Measurements from ENCODE around the gene ADARB2. TPM values are rescaled to one million over a fixed set of nuclear protein-coding genes. Genes with fewer than 3 reads are reported as not detected.

The ADARB2 gene
- total RNA-seq, 2 donors from 2014 or later = 1.1 to 1.8 TPM

- no peaks in the 10 kb centered on the region for H3K4me1 ChIP-seq (ENCODE audit: control insufficient read depth, insufficient read depth, low read length)
- peaks cover 42% of the 10 kb centered on the region for H3K36me3 Mint-ChIP-seq (ENCODE audit: low read depth)
- H3K27me3 ChIP-seq (ENCODE audit: control insufficient read depth, insufficient read depth, low read length, poor library complexity, severe bottlenecking) = no peaks in the 10 kb centered on the region
- no peak overlapping the region for H3K9ac ChIP-seq (ENCODE audit: extremely low read depth, low read length, poor library complexity, severe bottlenecking)
- no peak overlapping the region for H3K4me3 Mint-ChIP-seq
- no peaks in the 10 kb centered on the region for H3K4me1 Mint-ChIP-seq
- no peaks in the 10 kb centered on the region for H3K9me3 Mint-ChIP-seq
- no peaks in the 10 kb centered on the region for H3K27me3 Mint-ChIP-seq (ENCODE audit: insufficient read depth)
- no peak for DNase-seq
- peaks cover 40% of the 10 kb centered on the region for H3K36me3 ChIP-seq (ENCODE audit: control insufficient read depth, insufficient read depth, low read length)
- H3K27ac Mint-ChIP-seq = no peak overlapping the region
- H3K4me3 ChIP-seq (ENCODE audit: low read length) = no peak overlapping the region
- WGBS, 2 experiments (ENCODE audit: insufficient coverage in 1 of 2, insufficient read length in 1 of 2) = 86 to 89% methylated on average over 8 to 10 of the region's 10 CpGs
- H3K27ac ChIP-seq (ENCODE audit: low read depth, low read length) = no peak overlapping the region
- no peaks in the 10 kb centered on the region for H3K9me3 ChIP-seq (ENCODE audit: control insufficient read depth, low read length)
- TF ChIP-seq CTCF (conservative IDR thresholded peaks at IDR 0.05) = no peak
These were observed 604.7 kb downstream of the ADARB2 start for GRCh38 chr10:1132584-1132983.

DNA sequence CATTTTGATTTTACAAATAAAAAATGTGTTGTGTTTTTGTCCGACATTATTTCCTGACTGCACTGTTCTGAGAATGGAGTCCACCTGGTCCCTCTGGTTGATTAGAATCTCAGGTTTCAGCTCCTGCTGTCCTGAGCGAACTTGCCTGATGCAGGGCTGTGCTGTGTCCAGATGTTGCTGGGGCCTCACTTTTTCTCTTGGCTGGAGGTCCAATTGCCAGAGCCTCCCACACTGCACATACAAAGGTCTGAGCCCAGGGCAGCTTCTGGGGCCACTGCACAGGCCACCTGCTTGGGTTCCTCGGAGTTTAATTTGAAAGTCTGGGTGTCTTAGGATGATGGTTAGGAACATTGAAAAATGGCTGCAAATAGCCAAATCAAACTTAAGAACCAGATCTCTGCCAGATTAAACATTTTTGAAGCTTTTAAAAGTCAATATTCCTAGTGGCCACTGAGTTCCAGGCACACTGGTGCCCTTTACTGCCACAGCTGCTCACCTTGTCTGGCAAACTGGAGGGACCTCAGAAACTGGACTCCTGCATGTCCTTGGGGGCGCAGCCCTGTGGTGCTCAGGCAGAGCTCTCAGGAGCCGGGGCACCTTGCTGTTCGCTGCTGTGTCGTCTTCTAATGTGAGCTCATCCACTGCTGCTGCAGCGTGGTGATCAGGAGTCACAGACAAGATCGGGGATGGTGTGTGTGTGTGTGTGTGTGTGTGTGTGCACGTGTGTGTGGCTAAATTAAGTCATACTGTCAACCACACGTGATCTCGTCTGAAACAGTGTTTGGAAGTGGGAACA is 606.1 kb downstream of the ADARB2 start:
- TF ChIP-seq CTCF (conservative IDR thresholded peaks at IDR 0.05) = no peak
- H3K27me3 Mint-ChIP-seq (ENCODE audit: insufficient read depth) = no peaks in the 10 kb centered on the region
- peaks cover 48% of the 10 kb centered on the region for H3K36me3 Mint-ChIP-seq (ENCODE audit: low read depth)
- no peak overlapping the region for H3K4me3 ChIP-seq (ENCODE audit: low read length)
- WGBS, 2 experiments (ENCODE audit: insufficient coverage in 1 of 2, insufficient read length in 1 of 2) = 92 to 96% methylated on average over 11 to 12 of the region's 12 CpGs
- H3K27ac Mint-ChIP-seq = no peak overlapping the region
- H3K36me3 ChIP-seq (ENCODE audit: control insufficient read depth, insufficient read depth, low read length) = peaks cover 45% of the 10 kb centered on the region
- H3K9me3 Mint-ChIP-seq = no peaks in the 10 kb centered on the region
- H3K4me1 ChIP-seq (ENCODE audit: control insufficient read depth, insufficient read depth, low read length) = no peaks in the 10 kb centered on the region
- H3K9me3 ChIP-seq (ENCODE audit: control insufficient read depth, low read length) = no peaks in the 10 kb centered on the region
- H3K4me3 Mint-ChIP-seq = no peak overlapping the region
- no peak for DNase-seq
- H3K4me1 Mint-ChIP-seq = no peaks in the 10 kb centered on the region
- no peak overlapping the region for H3K9ac ChIP-seq (ENCODE audit: extremely low read depth, low read length, poor library complexity, severe bottlenecking)
- H3K27me3 ChIP-seq (ENCODE audit: control insufficient read depth, insufficient read depth, low read length, poor library complexity, severe bottlenecking) = no peaks in the 10 kb centered on the region
- H3K27ac ChIP-seq (ENCODE audit: low read depth, low read length) = no peak overlapping the region

DNA sequence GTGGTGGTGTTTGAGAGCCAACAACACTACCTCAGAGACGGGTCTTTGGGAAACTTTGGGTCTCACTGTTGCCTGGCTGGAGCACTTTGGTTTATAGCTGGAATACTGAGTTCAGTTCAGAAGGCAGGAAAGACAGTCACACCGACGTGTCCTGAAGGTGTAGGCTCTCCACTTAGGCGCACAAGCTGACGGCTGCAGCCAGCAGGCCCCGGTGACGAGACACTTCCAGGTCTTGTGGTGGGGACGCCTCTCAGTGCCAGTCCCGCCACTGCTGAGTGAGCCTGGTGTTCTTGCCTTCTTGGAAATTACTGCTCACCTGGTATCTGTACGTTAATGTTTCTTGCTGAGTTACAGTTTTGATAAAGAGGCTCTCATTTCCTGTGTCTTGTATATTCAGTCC is 607.1 kb downstream of the ADARB2 start:
- H3K36me3 ChIP-seq (ENCODE audit: control insufficient read depth, insufficient read depth, low read length) = peaks cover 52% of the 10 kb centered on the region
- 93 to 96% methylated on average over 7 to 10 of the region's 10 CpGs for WGBS, 2 experiments (ENCODE audit: insufficient coverage in 1 of 2, insufficient read length in 1 of 2)
- Mint-ChIP-seq H3K9me3 (no peaks in the 10 kb centered on the region), H3K27me3 (ENCODE audit: insufficient read depth) (no peaks in the 10 kb centered on the region), H3K36me3 (ENCODE audit: low read depth) (peaks cover 53% of the 10 kb centered on the region), H3K4me3 (no peak overlapping the region), H3K4me1 (no peaks in the 10 kb centered on the region), H3K27ac (no peak overlapping the region)
- H3K4me1 ChIP-seq (ENCODE audit: control insufficient read depth, insufficient read depth, low read length) = no peaks in the 10 kb centered on the region
- no peaks in the 10 kb centered on the region for H3K9me3 ChIP-seq (ENCODE audit: control insufficient read depth, low read length)
- no peak overlapping the region for H3K4me3 ChIP-seq (ENCODE audit: low read length)
- H3K27ac ChIP-seq (ENCODE audit: low read depth, low read length) = no peak overlapping the region
- no peak for TF ChIP-seq CTCF (conservative IDR thresholded peaks at IDR 0.05)
- H3K27me3 ChIP-seq (ENCODE audit: control insufficient read depth, insufficient read depth, low read length, poor library complexity, severe bottlenecking) = no peaks in the 10 kb centered on the region
- H3K9ac ChIP-seq (ENCODE audit: extremely low read depth, low read length, poor library complexity, severe bottlenecking) = no peak overlapping the region
- no peak for DNase-seq
